ENCODE measurements around the gene ZNF22.

ZNF22 gene

GRCh38 chr10:44973323-44974081 is 27.2 kb upstream of the ZNF22 start:
- TF ChIP-seq CTCF (IDR thresholded peaks at IDR 0.05; ENCODE audit: insufficient read depth, low read length, poor library complexity, severe bottlenecking) = no peak
- peak; percentile 59 for DNase-seq (ENCODE audit: extremely low read depth, insufficient read length)
- no peaks in the 10 kb centered on the region for H3K27me3 ChIP-seq (replicated peaks; ENCODE audit: control insufficient read depth, insufficient read depth, low read length)
- H3K36me3 ChIP-seq (ENCODE audit: control insufficient read depth, insufficient read depth, low read length) = peaks cover 12% of the 10 kb centered on the region
- H3K4me3 ChIP-seq (replicated peaks; ENCODE audit: low read depth, low read length) = peak overlapping the region; percentile 13

- no peak for TF ChIP-seq CTCF (IDR thresholded peaks at IDR 0.05; ENCODE audit: insufficient read depth, low read length, poor library complexity, severe bottlenecking)
- Histone ChIP-seq H3K4me3 (replicated peaks; ENCODE audit: low read depth, low read length) (peak overlapping the region; percentile 59), H3K36me3 (ENCODE audit: control insufficient read depth, insufficient read depth, low read length) (peaks cover 12% of the 10 kb centered on the region), H3K27me3 (replicated peaks; ENCODE audit: control insufficient read depth, insufficient read depth, low read length) (no peaks in the 10 kb centered on the region)
- DNase-seq (ENCODE audit: extremely low read depth, insufficient read length) = peak; percentile 51
Measured at GRCh38 chr10:44974082-44974627, 26.6 kb upstream of the ZNF22 start.

GRCh38 chr10:44974628-44975430 is 25.9 kb upstream of the ZNF22 start:
- DNase-seq (ENCODE audit: extremely low read depth, insufficient read length) = peak; percentile 76
- H3K36me3 ChIP-seq (ENCODE audit: control insufficient read depth, insufficient read depth, low read length) = peaks cover 10% of the 10 kb centered on the region
- no peaks in the 10 kb centered on the region for H3K27me3 ChIP-seq (replicated peaks; ENCODE audit: control insufficient read depth, insufficient read depth, low read length)
- peak; percentile 57 for TF ChIP-seq CTCF (IDR thresholded peaks at IDR 0.05; ENCODE audit: insufficient read depth, low read length, poor library complexity, severe bottlenecking)
- H3K4me3 ChIP-seq (replicated peaks; ENCODE audit: low read depth, low read length) = peak overlapping the region; percentile 59

GRCh38 chr10:44975431-44976331 is 25.0 kb upstream of the ZNF22 start:
- no peaks in the 10 kb centered on the region for H3K27me3 ChIP-seq (replicated peaks; ENCODE audit: control insufficient read depth, insufficient read depth, low read length)
- H3K36me3 ChIP-seq (ENCODE audit: control insufficient read depth, insufficient read depth, low read length) = peaks cover 6% of the 10 kb centered on the region
- no peak for TF ChIP-seq CTCF (IDR thresholded peaks at IDR 0.05; ENCODE audit: insufficient read depth, low read length, poor library complexity, severe bottlenecking)
- no peak for DNase-seq (ENCODE audit: extremely low read depth, insufficient read length)
- H3K4me3 ChIP-seq (replicated peaks; ENCODE audit: low read depth, low read length) = no peak overlapping the region
